ENCODE measurements around the gene TLR3. TPM values are rescaled to one million over a fixed set of nuclear protein-coding genes. Genes with fewer than 3 reads are reported as not detected.
"Not testable (repeated sequence)": the region's sequence is repeated elsewhere in the genome, so short reads cannot be mapped to it uniquely, and the experiment has no call there.

Gene TLR3
- total RNA-seq, 2 donors from 2014 or later, result 0.10 TPM; not detected in 1

DNA sequence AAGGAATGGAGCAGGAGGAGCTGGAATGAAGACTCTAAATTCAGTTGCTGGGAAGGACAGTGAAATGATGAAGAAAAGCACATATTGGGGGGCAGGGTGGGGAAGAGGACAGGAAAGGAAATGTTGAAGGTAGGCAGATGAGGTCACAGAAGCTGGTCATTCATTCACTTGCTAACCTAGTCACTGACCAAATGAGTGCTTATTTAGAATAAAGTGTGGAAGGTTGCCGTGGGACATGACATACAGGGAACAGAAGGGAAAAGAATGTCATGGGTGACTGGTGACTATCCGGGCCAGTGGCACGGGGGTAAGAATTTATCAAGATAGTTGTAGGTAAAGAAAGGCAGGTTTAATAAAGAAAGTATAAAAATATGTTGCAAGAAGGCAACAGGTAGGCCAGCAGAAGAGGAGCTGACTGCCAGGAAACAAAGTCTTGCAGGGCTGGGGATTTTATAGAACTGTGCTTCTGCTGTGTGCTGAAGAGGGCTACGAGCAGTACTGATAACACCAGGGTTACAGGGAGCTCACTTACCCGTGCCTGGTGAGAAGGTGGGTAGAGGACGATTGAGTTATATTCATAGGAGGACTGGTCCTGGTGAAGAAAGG, 31.9 kb upstream of the TLR3 start:
- Mint-ChIP-seq H3K27ac (no peak overlapping the region), H3K9me3 (peaks cover 5 to 6% of the 10 kb centered on the region in 2 donors), H3K36me3 (peaks cover 0 to 6% of the 10 kb centered on the region in 2 donors)
- DNase-seq (ENCODE audit: low spot score in 2 of 2) (no peak), ATAC-seq (no peak)

- ATAC-seq, result peak in 1 of 2 donors; percentile 48
- DNase-seq (ENCODE audit: low spot score in 2 of 2), result peak in 1 of 2 donors; percentile 32
- Mint-ChIP-seq H3K36me3 (peaks cover 0 to 6% of the 10 kb centered on the region in 2 donors), H3K27ac (no peak overlapping the region), H3K9me3 (peaks cover 5 to 6% of the 10 kb centered on the region in 2 donors)
Observed at GRCh38 chr4:186037692-186038658, 31.0 kb upstream of the TLR3 start.

GRCh38 chr4:186039697-186040096, 29.3 kb upstream of the TLR3 start:
- Mint-ChIP-seq H3K27ac (no peak overlapping the region), H3K9me3 (peaks cover 4 to 5% of the 10 kb centered on the region in 2 donors), H3K36me3 (peaks cover 0 to 5% of the 10 kb centered on the region in 2 donors)
- ATAC-seq, result no peak
- no peak for DNase-seq (ENCODE audit: low spot score in 2 of 2)

- no peak overlapping the region for H3K27ac Mint-ChIP-seq
- ATAC-seq (no peak), DNase-seq (ENCODE audit: low spot score in 2 of 2) (no peak)
- no peaks in the 10 kb centered on the region for H3K9me3 Mint-ChIP-seq
- H3K36me3 Mint-ChIP-seq, result no peaks in the 10 kb centered on the region
Observed at GRCh38 chr4:186040316-186040715, 28.6 kb upstream of the TLR3 start.

GRCh38 chr4:186047501-186047900, 21.5 kb upstream of the TLR3 start:
- H3K36me3 Mint-ChIP-seq; H3K27ac Mint-ChIP-seq; ATAC-seq; H3K9me3 Mint-ChIP-seq; DNase-seq (ENCODE audit: low spot score in 2 of 2): not testable (repeated sequence)

GRCh38 chr4:186050135-186050534, 18.8 kb upstream of the TLR3 start:
- not testable (repeated sequence) for H3K36me3 Mint-ChIP-seq; DNase-seq (ENCODE audit: low spot score in 2 of 2); ATAC-seq; H3K9me3 Mint-ChIP-seq; H3K27ac Mint-ChIP-seq

DNA sequence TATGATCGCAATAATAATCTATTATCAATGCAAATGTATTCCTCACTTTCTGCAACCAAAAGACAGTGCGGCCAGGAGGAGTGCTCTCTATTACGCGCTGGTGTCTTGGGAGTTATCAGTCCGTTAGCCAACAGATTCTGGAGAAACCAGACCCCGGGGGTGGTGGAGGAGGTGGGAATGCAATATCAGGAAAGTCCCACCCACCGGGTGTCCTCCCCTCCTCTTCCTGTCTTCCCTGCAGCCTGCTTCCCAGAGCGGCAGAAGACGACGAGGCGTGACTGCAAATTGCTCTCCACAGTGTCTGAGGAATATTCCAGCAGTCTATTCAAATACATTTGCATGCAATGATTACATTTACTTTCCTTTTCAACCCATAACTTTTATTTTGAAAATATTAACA, 17.9 kb upstream of the TLR3 start:
- no peak for ATAC-seq
- H3K9me3 Mint-ChIP-seq, result no peaks in the 10 kb centered on the region
- H3K36me3 Mint-ChIP-seq, result no peaks in the 10 kb centered on the region
- no peak for DNase-seq (ENCODE audit: low spot score in 2 of 2)
- H3K27ac Mint-ChIP-seq, result no peak overlapping the region

- DNase-seq (ENCODE audit: low spot score in 2 of 2), result peak in 1 of 2 donors; percentile 59
- peak in 1 of 2 donors; percentile 100 for ATAC-seq
- Mint-ChIP-seq H3K27ac (no peak overlapping the region), H3K9me3 (peaks cover 0 to 4% of the 10 kb centered on the region in 2 donors), H3K36me3 (peaks cover 8 to 9% of the 10 kb centered on the region in 2 donors)
Observed at GRCh38 chr4:186058253-186058979, 10.5 kb upstream of the TLR3 start.

DNA sequence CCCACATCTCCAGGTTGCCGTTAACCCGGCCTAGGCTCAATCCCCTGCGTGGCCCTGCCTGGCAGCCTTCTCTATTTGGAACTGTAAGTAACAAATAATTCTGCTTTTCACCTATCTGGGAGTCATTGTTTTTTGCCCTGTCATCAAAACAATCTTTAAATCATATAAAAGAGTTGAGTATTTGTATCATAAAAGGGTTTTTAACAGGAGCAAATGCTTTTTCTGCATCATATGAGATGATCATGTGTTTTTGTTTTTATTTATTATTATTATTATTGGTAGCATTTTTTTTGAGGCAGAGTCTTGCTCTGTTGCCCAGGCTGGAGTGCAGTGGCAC, 10.0 kb upstream of the TLR3 start:
- Mint-ChIP-seq H3K36me3 (peaks cover 8 to 9% of the 10 kb centered on the region in 2 donors), H3K27ac (no peak overlapping the region), H3K9me3 (peaks cover 0 to 4% of the 10 kb centered on the region in 2 donors)
- no peak for DNase-seq (ENCODE audit: low spot score in 2 of 2)
- ATAC-seq, result no peak

- Mint-ChIP-seq H3K36me3 (peaks cover 8 to 9% of the 10 kb centered on the region in 2 donors), H3K27ac (no peak overlapping the region), H3K9me3 (peaks cover 0 to 4% of the 10 kb centered on the region in 2 donors)
- ATAC-seq (no peak), DNase-seq (ENCODE audit: low spot score in 2 of 2) (no peak)
Observed at GRCh38 chr4:186061921-186062320, 7.0 kb upstream of the TLR3 start.

DNA sequence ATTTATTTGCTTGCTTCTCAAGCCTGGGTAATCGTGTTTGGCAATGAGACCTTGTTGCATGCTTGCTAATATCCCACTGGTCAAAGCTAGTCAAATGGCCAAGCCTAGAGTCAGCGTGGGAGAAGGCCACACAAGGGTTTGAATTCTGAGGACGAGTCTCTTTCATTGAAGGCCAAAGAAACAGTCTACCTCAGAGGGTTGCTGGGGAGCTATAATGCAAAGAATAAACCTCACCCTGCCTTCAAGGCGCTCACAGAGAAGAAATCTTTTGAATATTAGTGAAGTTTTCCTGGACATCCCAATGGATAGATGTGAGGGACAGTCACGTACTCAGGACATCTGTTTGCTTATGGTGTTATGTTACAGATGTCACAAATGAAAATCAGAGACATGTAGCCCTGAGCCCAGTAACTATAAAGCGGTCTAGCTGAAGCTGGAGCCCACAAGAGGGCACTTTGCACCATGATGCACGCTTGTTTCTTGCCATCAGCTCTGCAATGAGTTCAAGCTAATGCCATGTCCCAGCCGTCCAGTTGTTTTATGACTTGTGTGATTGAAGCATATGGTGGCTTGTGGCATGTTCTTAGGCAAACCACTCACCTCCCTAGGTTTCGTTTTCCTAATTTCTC, 1.1 kb upstream of the TLR3 start:
- Mint-ChIP-seq H3K9me3 (no peaks in the 10 kb centered on the region), H3K27ac (no peak overlapping the region), H3K36me3 (no peaks in the 10 kb centered on the region)
- ATAC-seq (peak; percentile 76 to 78), DNase-seq (ENCODE audit: low spot score in 2 of 2) (peak in 1 of 2 donors; percentile 9)

GRCh38 chr4:186069729-186070128, 773 bp downstream of the TLR3 start:
- DNase-seq (ENCODE audit: low spot score in 2 of 2) (no peak), ATAC-seq (no peak)
- H3K36me3 Mint-ChIP-seq, result no peaks in the 10 kb centered on the region
- H3K9me3 Mint-ChIP-seq, result no peaks in the 10 kb centered on the region
- no peak overlapping the region for H3K27ac Mint-ChIP-seq

- Mint-ChIP-seq H3K36me3 (no peaks in the 10 kb centered on the region), H3K9me3 (no peaks in the 10 kb centered on the region), H3K27ac (no peak overlapping the region)
- DNase-seq (ENCODE audit: low spot score in 2 of 2) (no peak), ATAC-seq (no peak)
Observed at GRCh38 chr4:186072516-186072915, 3.6 kb downstream of the TLR3 start.

DNA sequence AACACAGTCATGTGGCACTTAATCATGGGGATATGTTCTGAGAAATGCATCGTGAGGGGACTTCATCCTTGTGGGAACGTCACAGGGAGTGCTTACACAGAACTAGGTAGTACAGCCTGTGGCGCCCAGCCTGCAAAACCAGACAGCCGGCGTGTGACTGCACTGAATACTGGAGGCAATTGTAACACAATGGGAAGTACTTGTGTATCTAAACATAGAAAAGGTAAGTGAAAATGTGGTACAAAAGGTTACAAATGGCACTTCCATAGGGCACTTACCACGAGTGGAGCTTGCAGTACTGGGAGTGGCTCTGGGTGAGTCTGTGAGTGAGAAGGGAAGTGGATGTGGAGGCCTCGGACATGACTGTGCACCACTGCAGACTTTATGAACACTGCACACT, 5.2 kb downstream of the TLR3 start:
- Mint-ChIP-seq H3K36me3 (no peaks in the 10 kb centered on the region), H3K9me3 (no peaks in the 10 kb centered on the region)

DNA sequence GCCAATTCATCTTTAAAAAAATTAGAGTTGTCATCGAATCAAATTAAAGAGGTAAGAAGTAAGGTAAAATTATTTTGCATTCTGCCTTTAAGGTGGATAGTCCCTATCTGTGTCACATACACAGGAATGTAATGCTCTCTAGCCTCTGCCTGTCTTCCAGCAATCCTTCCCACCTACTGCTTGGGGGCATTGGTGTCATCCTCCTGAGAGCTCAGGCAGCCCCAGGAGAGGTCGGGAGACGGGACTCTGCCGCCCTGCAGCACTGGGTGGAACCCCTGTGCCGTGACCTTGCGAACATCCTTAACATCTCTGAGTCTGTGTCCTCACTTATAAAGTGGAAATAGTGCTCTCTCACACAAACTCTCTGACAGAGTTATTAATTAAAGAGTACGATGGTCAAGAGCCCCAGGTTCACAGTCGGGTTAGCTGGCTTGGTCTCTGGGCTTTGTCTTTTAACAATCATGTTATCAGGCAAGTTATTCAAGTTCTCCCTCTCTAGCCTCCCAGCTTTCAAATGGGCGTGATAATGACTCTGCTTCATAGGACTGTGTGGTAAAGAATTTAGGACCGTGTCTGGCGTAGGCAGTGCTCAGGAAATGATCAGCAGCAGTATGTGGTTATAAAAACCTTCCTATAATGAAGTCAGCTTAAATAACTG, 10.2 kb downstream of the TLR3 start:
- Mint-ChIP-seq H3K27ac (no peak overlapping the region), H3K36me3 (no peaks in the 10 kb centered on the region), H3K9me3 (no peaks in the 10 kb centered on the region)
- no peak for DNase-seq (ENCODE audit: low spot score in 2 of 2)
- no peak for ATAC-seq

More for the DNA sequence above, 5.2 kb downstream of the TLR3 start:
- DNase-seq (ENCODE audit: low spot score in 2 of 2) (no peak), ATAC-seq (no peak)
- no peak overlapping the region for H3K27ac Mint-ChIP-seq

GRCh38 chr4:186079694-186080093, 10.7 kb downstream of the TLR3 start:
- no peaks in the 10 kb centered on the region for H3K36me3 Mint-ChIP-seq
- no peak overlapping the region for H3K27ac Mint-ChIP-seq
- DNase-seq (ENCODE audit: low spot score in 2 of 2), result no peak
- ATAC-seq, result no peak
- H3K9me3 Mint-ChIP-seq, result no peaks in the 10 kb centered on the region
